GM12892 (cell line): Measurements from ENCODE around the gene M6PR.
"Not testable (repeated sequence)": the region's sequence is repeated elsewhere in the genome, so short reads cannot be mapped to it uniquely, and the experiment has no call there.

ENCODE experiments used
- DNase-seq: peaks from one replicate; pipeline ENCODE4 v3.0.0; 2011; ENCODE audit not compliant: insufficient read length
- FAIRE-seq: peaks from 2 replicates; lab custom pipeline; 2011; peaks lifted over from hg19 to GRCh38; lab: Jason Lieb, UNC
- POLR2A ChIP-seq: IDR thresholded peaks from 2 replicates; pipeline ENCODE4 v1.6.1; 2011; ENCODE audit warnings: low read depth, low read length, control low read depth
- POLR2AphosphoS5 ChIP-seq: IDR thresholded peaks from 2 replicates; pipeline ENCODE4 v1.6.1; 2011; ENCODE audit warnings: low read depth, low read length, control low read depth
- TAF1 ChIP-seq: IDR thresholded peaks from 2 replicates; pipeline ENCODE4 v1.6.1; 2011; ENCODE audit warnings: low read depth, mild to moderate bottlenecking, control low read depth, low read length, borderline replicate concordance

Gene M6PR

DNA sequence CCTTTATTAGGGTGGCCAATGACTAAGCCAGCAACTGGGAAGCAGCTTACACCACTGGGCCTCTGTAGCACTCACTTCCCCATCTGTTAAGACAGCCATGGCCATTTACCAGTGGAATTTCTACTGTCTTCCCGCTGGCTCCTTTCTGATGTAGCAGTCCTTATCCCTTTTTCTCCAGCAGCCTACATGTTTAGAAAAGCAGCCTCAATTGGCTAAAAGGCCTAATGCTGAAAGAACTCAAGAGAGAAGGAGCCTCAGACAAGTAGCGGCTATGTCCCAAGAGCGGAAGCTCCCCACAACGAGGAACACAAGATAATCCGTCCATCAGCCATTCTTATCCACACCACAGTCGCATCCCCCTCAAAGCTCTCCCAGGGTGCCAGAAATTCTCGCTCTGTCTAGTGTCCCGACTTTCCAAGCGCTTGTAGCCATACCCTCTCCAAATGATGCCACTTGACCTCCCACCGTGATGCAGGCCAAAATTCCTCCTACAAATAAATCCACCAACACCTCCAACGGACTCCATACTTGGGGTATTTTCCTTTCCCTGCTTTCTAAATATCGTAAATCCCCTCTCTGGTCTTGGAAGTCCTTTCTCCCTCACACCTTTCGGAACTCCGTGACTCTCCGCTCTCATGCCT lies 624 bp downstream of the M6PR start:
- DNase-seq (no peak), FAIRE-seq (no peak)
- TF ChIP-seq TAF1 (no peak), POLR2AphosphoS5 (no peak), POLR2A (no peak)

DNA sequence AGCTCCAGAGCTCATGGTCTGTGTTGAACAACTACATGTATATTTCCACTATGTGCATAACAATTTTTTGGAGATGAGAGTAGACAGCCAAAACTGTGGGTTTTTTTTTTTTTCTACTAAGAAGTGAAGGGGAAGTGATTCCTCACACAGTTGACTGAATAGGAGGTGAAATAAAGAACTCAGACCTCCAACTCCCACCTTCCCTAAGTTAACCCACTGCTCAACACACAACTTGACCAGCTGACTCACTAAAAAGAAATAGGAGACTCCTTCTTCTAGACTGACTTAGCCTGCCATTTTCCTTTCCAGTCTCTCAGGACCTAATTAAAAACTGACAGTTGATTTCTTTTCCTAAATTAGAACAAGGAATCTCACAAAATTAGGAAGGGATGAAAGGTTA lies 1.7 kb downstream of the M6PR start:
- DNase-seq (no peak), FAIRE-seq (no peak)

DNA sequence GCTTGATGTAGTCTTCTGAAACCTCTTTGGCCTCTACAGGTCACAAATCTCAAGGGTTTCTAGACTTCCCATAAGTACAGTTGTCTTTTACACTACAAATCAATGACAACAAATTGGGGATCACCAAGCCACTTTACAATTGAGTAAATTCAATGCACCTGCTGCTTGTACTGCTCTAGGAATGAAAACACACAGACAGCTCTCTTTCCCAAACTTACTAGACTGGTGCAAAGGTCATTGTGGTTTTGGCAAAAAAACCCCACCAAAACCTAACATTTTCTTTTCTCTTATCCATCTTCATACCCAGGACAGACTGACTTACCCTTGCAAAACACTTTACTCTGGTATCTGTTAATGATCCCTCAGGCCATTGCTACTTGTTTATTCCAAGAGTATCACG lies 2.7 kb downstream of the M6PR start:
- DNase-seq (no peak), FAIRE-seq (no peak)
- TF ChIP-seq POLR2A (no peak), POLR2AphosphoS5 (no peak), TAF1 (no peak)

More for the DNA sequence above, 1.7 kb downstream of the M6PR start:
- no peak for TF ChIP-seq POLR2A

DNA sequence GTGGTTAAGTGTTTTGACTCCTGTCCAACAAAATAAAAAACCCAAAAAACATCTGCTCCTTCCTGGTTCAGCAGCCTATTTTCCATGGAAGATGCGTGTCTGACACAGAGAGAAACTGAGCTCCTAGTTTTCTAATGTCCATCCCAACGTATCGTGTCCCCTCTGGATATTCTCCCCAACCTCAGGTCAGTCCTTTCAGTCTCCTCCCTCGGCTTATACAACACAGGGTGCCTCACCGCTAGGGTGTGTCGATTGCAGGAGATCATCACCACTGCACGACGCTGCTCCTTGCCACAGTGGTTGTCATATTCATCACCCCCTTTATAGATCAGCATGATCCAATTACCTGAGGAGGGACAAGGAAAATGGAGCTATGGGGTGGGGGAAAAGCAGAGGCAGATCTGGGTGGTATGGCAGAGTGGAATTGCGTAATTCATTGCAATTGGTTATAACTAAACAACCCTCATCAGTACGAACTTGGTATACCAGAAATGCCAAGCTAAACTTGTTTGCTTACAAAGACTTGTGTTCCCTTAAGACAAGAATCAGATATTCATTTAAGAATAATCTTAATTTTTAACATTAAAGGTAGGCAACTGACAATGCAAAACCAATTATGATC lies 5.8 kb downstream of the M6PR start:
- FAIRE-seq (no peak), DNase-seq (no peak)
- TF ChIP-seq POLR2AphosphoS5 = no peak
- no peak for TF ChIP-seq TAF1
- TF ChIP-seq POLR2A = no peak

DNA sequence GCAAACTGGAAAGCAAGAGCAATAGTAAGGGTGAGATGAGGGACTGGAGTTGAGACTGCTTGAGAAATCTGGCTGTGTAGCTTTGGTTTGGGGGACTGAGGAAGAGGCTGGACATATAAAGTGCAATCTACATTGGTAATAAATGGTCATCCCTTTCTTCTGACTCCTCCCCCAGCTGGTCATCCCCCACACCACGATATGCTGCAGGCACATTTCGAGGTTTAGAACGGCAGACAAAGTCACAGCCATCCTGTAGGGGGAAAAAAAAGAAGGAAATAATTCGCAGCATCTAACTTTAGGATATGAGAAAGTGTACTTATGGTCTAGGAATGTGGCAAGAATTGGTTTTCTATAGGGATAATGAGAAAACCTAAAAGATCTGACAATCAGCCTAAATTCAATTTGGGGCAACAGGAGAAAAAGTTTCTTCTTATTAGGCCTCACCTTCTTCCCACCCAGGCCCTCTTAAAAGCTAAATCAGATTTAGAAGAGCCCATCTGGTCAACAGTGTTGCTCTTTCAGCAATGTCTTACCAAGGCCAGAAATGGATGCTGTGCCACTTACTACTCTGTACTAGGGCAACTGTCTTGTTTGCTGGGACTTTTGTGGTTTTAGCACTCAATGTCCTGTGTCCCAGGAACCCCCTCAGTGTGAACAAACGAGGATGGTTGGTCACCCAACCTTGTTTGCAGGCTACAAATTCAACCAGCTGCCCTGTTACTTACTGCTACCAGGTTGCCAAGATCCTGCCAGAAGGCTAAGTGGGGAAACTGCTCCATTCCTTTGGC lies 7.6 kb downstream of the M6PR start:
- DNase-seq (no peak), FAIRE-seq (no peak)
- TF ChIP-seq TAF1 (no peak), POLR2A (no peak), POLR2AphosphoS5 (no peak)

DNA sequence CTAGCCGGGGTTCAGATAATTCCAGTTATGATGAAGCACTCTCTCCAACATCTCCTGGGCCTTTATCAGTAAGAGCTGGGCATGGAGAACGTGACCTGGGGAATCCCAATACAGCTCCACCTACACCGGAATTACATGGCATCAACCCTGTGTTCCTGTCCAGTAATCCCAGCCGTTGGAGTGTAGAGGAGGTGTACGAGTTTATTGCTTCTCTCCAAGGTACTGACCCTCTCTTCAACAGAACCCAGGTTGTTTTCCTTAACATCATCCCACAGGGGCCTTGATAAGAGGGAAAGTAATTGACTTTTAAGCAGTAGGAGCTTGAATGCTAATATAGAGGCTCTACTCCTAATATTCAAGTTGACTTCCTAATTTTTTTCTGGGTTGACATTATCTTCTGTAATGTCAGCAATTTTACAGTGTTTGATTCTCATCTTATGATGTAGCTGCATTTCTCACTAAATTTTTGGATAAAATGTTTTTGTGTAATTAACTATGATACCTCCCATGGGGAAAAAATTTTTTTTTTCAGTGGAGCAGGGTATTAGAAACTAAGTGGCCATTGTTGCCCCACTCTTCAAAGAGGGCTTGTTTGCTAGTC lies 11.5 kb downstream of the M6PR start:
- not testable (repeated sequence) for DNase-seq, FAIRE-seq

DNA sequence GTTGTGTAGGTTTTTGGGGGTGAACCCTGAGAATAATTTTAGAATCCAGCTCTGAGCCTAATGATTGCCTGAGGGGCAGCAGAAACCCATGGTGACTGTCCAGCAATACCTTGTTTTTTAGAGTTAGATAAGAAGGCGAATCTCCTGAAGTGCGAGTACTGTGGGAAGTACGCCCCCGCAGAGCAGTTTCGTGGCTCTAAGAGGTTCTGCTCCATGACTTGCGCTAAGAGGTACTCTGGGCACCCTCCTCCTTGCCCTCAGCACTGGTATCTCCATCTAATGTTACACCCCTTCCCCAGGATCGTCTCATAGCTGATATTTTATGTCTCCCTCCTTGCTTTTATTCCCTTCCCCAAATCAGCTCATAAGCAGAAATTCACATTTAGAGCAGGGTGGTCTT lies 12.7 kb downstream of the M6PR start:
- FAIRE-seq (no peak), DNase-seq (no peak)
- TF ChIP-seq TAF1 = no peak
- no peak for TF ChIP-seq POLR2AphosphoS5
- TF ChIP-seq POLR2A = no peak

DNA sequence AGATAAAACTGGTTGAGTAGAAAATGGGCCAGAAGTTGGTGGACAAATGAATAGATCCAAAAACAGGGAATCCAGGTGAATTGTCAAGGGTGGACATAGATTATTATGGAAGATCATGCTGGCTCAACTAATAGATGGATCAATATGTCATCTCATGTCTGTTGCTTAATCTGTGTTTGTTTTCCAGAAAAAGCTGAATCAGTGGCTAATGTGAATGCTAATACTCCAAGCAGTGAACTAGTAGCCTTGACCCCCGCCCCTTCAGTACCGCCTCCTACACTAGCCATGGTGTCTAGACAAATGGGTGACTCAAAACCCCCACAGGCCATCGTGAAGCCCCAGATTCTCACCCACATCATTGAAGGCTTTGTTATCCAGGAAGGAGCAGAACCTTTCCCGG lies 15.4 kb downstream of the M6PR start:
- FAIRE-seq, DNase-seq: not testable (repeated sequence)

DNA sequence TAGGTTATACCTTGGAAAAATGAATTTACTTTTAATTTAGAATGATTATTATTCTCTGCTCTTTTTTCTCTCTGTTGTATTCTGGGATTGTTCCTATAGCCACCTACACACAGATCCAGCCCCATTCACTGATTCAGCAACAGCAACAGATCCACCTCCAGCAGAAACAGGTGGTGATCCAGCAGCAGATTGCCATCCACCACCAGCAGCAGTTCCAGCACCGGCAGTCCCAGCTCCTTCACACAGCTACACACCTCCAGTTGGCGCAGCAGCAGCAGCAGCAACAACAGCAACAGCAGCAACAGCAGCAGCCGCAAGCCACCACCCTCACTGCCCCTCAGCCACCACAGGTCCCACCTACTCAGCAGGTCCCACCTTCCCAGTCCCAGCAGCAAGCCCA lies 17.0 kb downstream of the M6PR start:
- not testable (repeated sequence) for DNase-seq, FAIRE-seq

DNA sequence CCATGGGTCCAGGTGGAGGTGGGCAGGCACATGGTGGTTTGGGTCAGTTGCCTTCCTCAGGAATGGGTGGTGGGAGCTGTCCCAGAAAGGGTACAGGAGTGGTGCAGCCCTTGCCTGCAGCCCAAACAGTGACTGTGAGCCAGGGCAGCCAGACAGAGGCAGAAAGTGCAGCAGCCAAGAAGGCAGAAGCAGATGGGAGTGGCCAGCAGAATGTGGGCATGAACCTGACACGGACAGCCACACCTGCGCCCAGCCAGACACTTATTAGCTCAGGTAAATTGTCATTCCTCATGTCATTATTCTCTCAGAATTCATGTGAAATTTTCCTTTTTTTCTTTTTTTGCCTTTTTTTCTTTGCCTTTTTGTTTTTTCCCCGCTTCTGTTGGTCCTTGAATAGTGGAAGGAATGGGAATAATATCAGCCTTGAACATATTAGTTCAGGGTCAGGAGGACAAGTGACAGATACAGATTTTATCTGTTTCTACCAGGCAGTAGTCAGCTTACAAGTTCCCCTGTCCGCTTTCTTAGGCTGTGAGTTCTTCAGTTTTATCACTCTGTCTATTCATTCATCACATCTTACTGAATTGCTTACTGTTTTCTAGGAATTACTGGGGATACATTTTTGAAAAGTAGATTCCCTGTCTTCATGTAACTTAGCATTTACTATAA lies 18.7 kb downstream of the M6PR start:
- DNase-seq, FAIRE-seq: not testable (repeated sequence)

DNA sequence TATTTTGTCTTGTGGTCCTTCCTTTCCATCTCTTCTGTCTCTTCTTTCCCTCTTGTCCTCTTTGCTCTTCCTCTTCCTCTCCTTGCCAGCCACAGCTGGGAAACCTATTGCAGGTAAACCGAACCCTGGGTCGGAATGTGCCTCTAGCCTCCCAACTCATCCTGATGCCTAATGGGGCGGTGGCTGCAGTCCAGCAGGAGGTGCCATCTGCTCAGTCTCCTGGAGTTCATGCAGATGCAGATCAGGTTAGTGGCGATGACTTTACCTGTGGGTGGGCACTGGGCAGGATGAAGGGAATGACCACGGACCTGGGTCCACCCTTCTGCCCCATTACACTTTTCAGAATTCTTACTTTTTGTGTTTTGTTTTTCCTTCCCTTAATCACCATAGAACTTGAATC lies 26.9 kb downstream of the M6PR start:
- no peak for DNase-seq
- TF ChIP-seq POLR2A = no peak
- TF ChIP-seq TAF1 = no peak
- no peak for TF ChIP-seq POLR2AphosphoS5
- FAIRE-seq = no peak

DNA sequence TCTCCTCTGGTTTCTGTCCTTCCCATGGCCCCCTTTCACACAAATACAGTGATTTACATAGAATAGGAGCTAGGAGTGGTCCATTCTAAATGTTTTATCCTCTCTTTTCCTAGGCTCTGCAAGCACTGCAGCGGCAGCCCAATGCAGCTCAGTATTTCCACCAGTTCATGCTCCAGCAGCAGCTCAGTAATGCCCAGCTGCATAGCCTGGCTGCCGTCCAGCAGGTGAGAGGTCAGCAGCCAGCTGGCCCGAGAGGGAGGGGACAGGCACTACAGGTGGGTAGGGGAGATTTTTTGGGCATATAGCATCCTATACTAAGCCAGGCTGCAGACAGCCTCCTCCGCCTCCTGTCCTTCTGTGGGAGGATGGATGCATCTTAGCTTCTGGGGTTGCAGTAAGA lies 29.8 kb downstream of the M6PR start:
- not testable (repeated sequence) for FAIRE-seq, DNase-seq

DNA sequence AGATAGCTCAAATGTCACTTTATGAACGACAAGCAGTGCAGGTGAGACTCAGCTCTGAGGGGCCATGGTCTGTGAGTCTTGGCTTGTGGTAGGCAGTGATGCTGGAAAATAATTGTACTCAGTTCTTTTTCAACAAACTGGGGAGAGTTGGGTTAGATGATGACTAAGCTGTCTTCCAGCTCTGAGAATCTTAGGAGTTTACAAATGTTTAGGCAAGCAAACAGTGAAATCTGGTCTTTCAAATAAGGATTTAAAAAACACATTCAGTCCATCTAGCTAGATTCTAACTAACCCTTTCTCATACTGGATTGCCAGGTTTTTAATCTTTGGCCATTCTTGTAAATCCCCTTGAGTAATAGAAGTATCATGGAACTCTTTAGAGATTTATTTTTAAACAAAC lies 31.7 kb downstream of the M6PR start:
- FAIRE-seq = no peak
- TF ChIP-seq TAF1 (no peak), POLR2AphosphoS5 (no peak), POLR2A (no peak)

More for the DNA sequence above, 31.7 kb downstream of the M6PR start:
- no peak for DNase-seq
